Activated naive CD4-positive, alpha-beta T cell treated with anti-CD3 and anti-CD28 coated beads for 36 hours (primary cell): ENCODE results near the gene NF1. TPM values are rescaled to one million over a fixed set of nuclear protein-coding genes. Genes with fewer than 3 reads are reported as not detected.
A peak's percentile ranks its signal among the peaks of the same experiment; 100 is the strongest.

ENCODE experiments used
- CTCF ChIA-PET: fragments of 350-600 bp; sonication (Branson Sonifier 250); formaldehyde crosslinking; loops from one replicate; lab custom pipeline; 2021; ENCODE audit warnings: antibody characterized with exemption; lab: Charles Lee
- DNase-seq: peaks from one replicate; pipeline ENCODE4 v3.0.0-alpha.2; 2020
- H3K27ac Mint-ChIP-seq: one replicate; pipeline ENCODE4 v1.8.0; 2021; ENCODE audit warnings: mild to moderate bottlenecking, mixed read lengths
- H3K27me3 Mint-ChIP-seq: one replicate; pipeline ENCODE4 v1.8.0; 2021; ENCODE audit warnings: low read depth, mixed read lengths
- H3K36me3 Mint-ChIP-seq: one replicate; pipeline ENCODE4 v1.8.0; 2021; ENCODE audit warnings: low read depth, mixed read lengths
- H3K4me1 Mint-ChIP-seq: one replicate; pipeline ENCODE4 v1.8.0; 2021; ENCODE audit warnings: low read depth, mixed read lengths
- H3K4me3 Mint-ChIP-seq: one replicate; pipeline ENCODE4 v1.8.0; 2021; ENCODE audit warnings: mild to moderate bottlenecking, moderate library complexity, mixed read lengths
- H3K9me3 Mint-ChIP-seq: one replicate; pipeline ENCODE4 v1.8.0; 2021; ENCODE audit warnings: mixed read lengths
- intact Hi-C: fragments of 100-400 bp; cut with micrococcal nuclease; formaldehyde crosslinking; loops from one replicate; pipeline ENCODE4 v1.15.1; 2023
- total RNA-seq, 2 experiments: library from RNA; stranded (reverse); gene quantifications; one replicate each; pipeline ENCODE4 v1.2.3, GENCODE V29; 2021

NF1 gene
- total RNA-seq, 2 experiments from 2014 or later: 19.5 to 22.8 TPM

GRCh38 chr17:31060791-31061550 is 33.8 kb upstream of the NF1 start:
- H3K4me1 Mint-ChIP-seq: no peaks in the 10 kb centered on the region
- H3K4me3 Mint-ChIP-seq: no peak overlapping the region
- no peak for DNase-seq
- intact Hi-C loops: loop anchor here (10.0 kb wide), 1 partner anchor 156 kb away; the partner anchor contains the start of gene TEFM
- H3K9me3 Mint-ChIP-seq: no peaks in the 10 kb centered on the region
- no peaks in the 10 kb centered on the region for H3K27me3 Mint-ChIP-seq
- CTCF ChIA-PET: interaction anchor here (1.1 to 1.2 kb wide), 2 partner anchors 93 to 156 kb away, joined by 3 read pairs; no protein-coding TSS in a partner anchor
- no peaks in the 10 kb centered on the region for H3K36me3 Mint-ChIP-seq
- H3K27ac Mint-ChIP-seq: no peak overlapping the region

GRCh38 chr17:31061678-31062077 is 33.1 kb upstream of the NF1 start:
- CTCF ChIA-PET: interaction anchor here (1.1 to 1.2 kb wide), 2 partner anchors 93 to 157 kb away, joined by 3 read pairs; no protein-coding TSS in a partner anchor
- H3K27me3 Mint-ChIP-seq: no peaks in the 10 kb centered on the region
- no peak overlapping the region for H3K4me3 Mint-ChIP-seq
- H3K9me3 Mint-ChIP-seq: no peaks in the 10 kb centered on the region
- intact Hi-C loops: loop anchor here (10.0 kb wide), 1 partner anchor 157 kb away; the partner anchor contains the start of gene TEFM
- no peak overlapping the region for H3K27ac Mint-ChIP-seq
- no peaks in the 10 kb centered on the region for H3K36me3 Mint-ChIP-seq
- DNase-seq: peak; percentile 43
- H3K4me1 Mint-ChIP-seq: no peaks in the 10 kb centered on the region

GRCh38 chr17:31062346-31062745 is 32.4 kb upstream of the NF1 start:
- no peak overlapping the region for H3K27ac Mint-ChIP-seq
- no peak overlapping the region for H3K4me3 Mint-ChIP-seq
- intact Hi-C loops: loop anchor here (10.0 kb wide), 1 partner anchor 158 kb away; the partner anchor contains the start of gene TEFM
- no peak for DNase-seq
- H3K9me3 Mint-ChIP-seq: no peaks in the 10 kb centered on the region
- H3K27me3 Mint-ChIP-seq: no peaks in the 10 kb centered on the region
- no peaks in the 10 kb centered on the region for H3K4me1 Mint-ChIP-seq
- CTCF ChIA-PET: interaction anchor here (1.2 kb wide), 1 partner anchor 94 kb away, joined by 3 read pairs; no protein-coding TSS in a partner anchor
- H3K36me3 Mint-ChIP-seq: no peaks in the 10 kb centered on the region

GRCh38 chr17:31064707-31065106 is 30.1 kb upstream of the NF1 start:
- CTCF ChIA-PET: interaction anchor here (0.5 to 0.7 kb wide), 2 partner anchors 28 to 1686 kb away, joined by 3 read pairs; no protein-coding TSS in a partner anchor
- no peak overlapping the region for H3K4me3 Mint-ChIP-seq
- H3K27ac Mint-ChIP-seq: no peak overlapping the region
- no peak for DNase-seq
- peaks cover 2% of the 10 kb centered on the region for H3K4me1 Mint-ChIP-seq
- no peaks in the 10 kb centered on the region for H3K27me3 Mint-ChIP-seq
- H3K36me3 Mint-ChIP-seq: no peaks in the 10 kb centered on the region
- no peaks in the 10 kb centered on the region for H3K9me3 Mint-ChIP-seq
- intact Hi-C loops: loop anchor here (5.0 to 10.0 kb wide), 2 partner anchors 52 to 160 kb away; partner anchors contain the start of gene TEFM

GRCh38 chr17:31067691-31068184 is 27.0 kb upstream of the NF1 start:
- H3K4me1 Mint-ChIP-seq: peaks cover 2% of the 10 kb centered on the region
- H3K4me3 Mint-ChIP-seq: no peak overlapping the region
- no peak for DNase-seq
- CTCF ChIA-PET: interaction anchor here (0.6 to 1.2 kb wide), 4 partner anchors 9 to 751 kb away, joined by 3 to 4 read pairs (median 3); no protein-coding TSS in a partner anchor
- intact Hi-C loops: loop anchor here (5.0 to 10.0 kb wide), 2 partner anchors 55 to 163 kb away; partner anchors contain the start of gene TEFM
- H3K27me3 Mint-ChIP-seq: no peaks in the 10 kb centered on the region
- H3K9me3 Mint-ChIP-seq: no peaks in the 10 kb centered on the region
- no peaks in the 10 kb centered on the region for H3K36me3 Mint-ChIP-seq
- H3K27ac Mint-ChIP-seq: no peak overlapping the region

- no peaks in the 10 kb centered on the region for H3K36me3 Mint-ChIP-seq
- H3K27ac Mint-ChIP-seq: no peak overlapping the region
- H3K4me1 Mint-ChIP-seq: peaks cover 2% of the 10 kb centered on the region
- H3K27me3 Mint-ChIP-seq: no peaks in the 10 kb centered on the region
- H3K9me3 Mint-ChIP-seq: no peaks in the 10 kb centered on the region
- CTCF ChIA-PET: interaction anchor here (0.6 to 1.2 kb wide), 4 partner anchors 9 to 750 kb away, joined by 3 to 4 read pairs (median 3); no protein-coding TSS in a partner anchor
- intact Hi-C loops: loop anchor here (5.0 to 10.0 kb wide), 2 partner anchors 56 to 163 kb away; partner anchors contain the start of gene TEFM
- H3K4me3 Mint-ChIP-seq: no peak overlapping the region
- DNase-seq: peak; percentile 83
Measured at GRCh38 chr17:31068291-31068690, 26.5 kb upstream of the NF1 start.

GRCh38 chr17:31072186-31072585 is 22.6 kb upstream of the NF1 start:
- DNase-seq: no peak
- peaks cover 2% of the 10 kb centered on the region for H3K4me1 Mint-ChIP-seq
- H3K27ac Mint-ChIP-seq: no peak overlapping the region
- H3K27me3 Mint-ChIP-seq: no peaks in the 10 kb centered on the region
- no peak overlapping the region for H3K4me3 Mint-ChIP-seq
- H3K36me3 Mint-ChIP-seq: no peaks in the 10 kb centered on the region
- intact Hi-C loops: no loop called here
- CTCF ChIA-PET: no interaction called here
- no peaks in the 10 kb centered on the region for H3K9me3 Mint-ChIP-seq

- Mint-ChIP-seq H3K27me3 (no peaks in the 10 kb centered on the region), H3K36me3 (no peaks in the 10 kb centered on the region), H3K27ac (no peak overlapping the region), H3K4me3 (no peak overlapping the region), H3K4me1 (peaks cover 2% of the 10 kb centered on the region), H3K9me3 (no peaks in the 10 kb centered on the region)
- no peak for DNase-seq
- CTCF ChIA-PET: no interaction called here
- intact Hi-C loops: no loop called here
Measured at GRCh38 chr17:31073411-31073810, 21.4 kb upstream of the NF1 start.

- intact Hi-C loops: no loop called here
- DNase-seq: no peak
- Mint-ChIP-seq H3K36me3 (no peaks in the 10 kb centered on the region), H3K4me3 (no peak overlapping the region), H3K27ac (no peak overlapping the region), H3K9me3 (no peaks in the 10 kb centered on the region), H3K27me3 (no peaks in the 10 kb centered on the region), H3K4me1 (no peaks in the 10 kb centered on the region)
- CTCF ChIA-PET: no interaction called here
Measured at GRCh38 chr17:31074772-31075555, 19.8 kb upstream of the NF1 start.

- H3K4me3 Mint-ChIP-seq: no peak overlapping the region
- H3K36me3 Mint-ChIP-seq: no peaks in the 10 kb centered on the region
- no peaks in the 10 kb centered on the region for H3K27me3 Mint-ChIP-seq
- DNase-seq: no peak
- H3K9me3 Mint-ChIP-seq: no peaks in the 10 kb centered on the region
- intact Hi-C loops: no loop called here
- H3K4me1 Mint-ChIP-seq: no peaks in the 10 kb centered on the region
- CTCF ChIA-PET: no interaction called here
- H3K27ac Mint-ChIP-seq: no peak overlapping the region
Measured at GRCh38 chr17:31078290-31078689, 16.5 kb upstream of the NF1 start.

- Mint-ChIP-seq H3K9me3 (no peaks in the 10 kb centered on the region), H3K27me3 (no peaks in the 10 kb centered on the region), H3K36me3 (no peaks in the 10 kb centered on the region), H3K4me3 (no peak overlapping the region), H3K4me1 (no peaks in the 10 kb centered on the region), H3K27ac (no peak overlapping the region)
- CTCF ChIA-PET: no interaction called here
- intact Hi-C loops: no loop called here
- DNase-seq: no peak
Measured at GRCh38 chr17:31079731-31080130, 15.0 kb upstream of the NF1 start.

GRCh38 chr17:31085563-31085962 is 9.2 kb upstream of the NF1 start:
- CTCF ChIA-PET: no interaction called here
- no peaks in the 10 kb centered on the region for H3K9me3 Mint-ChIP-seq

More at GRCh38 chr17:31085563-31085962, 9.2 kb upstream of the NF1 start:
- H3K27ac Mint-ChIP-seq: no peak overlapping the region
- H3K36me3 Mint-ChIP-seq: no peaks in the 10 kb centered on the region
- H3K4me1 Mint-ChIP-seq: no peaks in the 10 kb centered on the region
- H3K4me3 Mint-ChIP-seq: no peak overlapping the region
- intact Hi-C loops: no loop called here
- DNase-seq: no peak
- no peaks in the 10 kb centered on the region for H3K27me3 Mint-ChIP-seq
